ENCODE results near the gene HARBI1.

Gene HARBI1, protein sequence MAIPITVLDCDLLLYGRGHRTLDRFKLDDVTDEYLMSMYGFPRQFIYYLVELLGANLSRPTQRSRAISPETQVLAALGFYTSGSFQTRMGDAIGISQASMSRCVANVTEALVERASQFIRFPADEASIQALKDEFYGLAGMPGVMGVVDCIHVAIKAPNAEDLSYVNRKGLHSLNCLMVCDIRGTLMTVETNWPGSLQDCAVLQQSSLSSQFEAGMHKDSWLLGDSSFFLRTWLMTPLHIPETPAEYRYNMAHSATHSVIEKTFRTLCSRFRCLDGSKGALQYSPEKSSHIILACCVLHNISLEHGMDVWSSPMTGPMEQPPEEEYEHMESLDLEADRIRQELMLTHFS

DNA sequence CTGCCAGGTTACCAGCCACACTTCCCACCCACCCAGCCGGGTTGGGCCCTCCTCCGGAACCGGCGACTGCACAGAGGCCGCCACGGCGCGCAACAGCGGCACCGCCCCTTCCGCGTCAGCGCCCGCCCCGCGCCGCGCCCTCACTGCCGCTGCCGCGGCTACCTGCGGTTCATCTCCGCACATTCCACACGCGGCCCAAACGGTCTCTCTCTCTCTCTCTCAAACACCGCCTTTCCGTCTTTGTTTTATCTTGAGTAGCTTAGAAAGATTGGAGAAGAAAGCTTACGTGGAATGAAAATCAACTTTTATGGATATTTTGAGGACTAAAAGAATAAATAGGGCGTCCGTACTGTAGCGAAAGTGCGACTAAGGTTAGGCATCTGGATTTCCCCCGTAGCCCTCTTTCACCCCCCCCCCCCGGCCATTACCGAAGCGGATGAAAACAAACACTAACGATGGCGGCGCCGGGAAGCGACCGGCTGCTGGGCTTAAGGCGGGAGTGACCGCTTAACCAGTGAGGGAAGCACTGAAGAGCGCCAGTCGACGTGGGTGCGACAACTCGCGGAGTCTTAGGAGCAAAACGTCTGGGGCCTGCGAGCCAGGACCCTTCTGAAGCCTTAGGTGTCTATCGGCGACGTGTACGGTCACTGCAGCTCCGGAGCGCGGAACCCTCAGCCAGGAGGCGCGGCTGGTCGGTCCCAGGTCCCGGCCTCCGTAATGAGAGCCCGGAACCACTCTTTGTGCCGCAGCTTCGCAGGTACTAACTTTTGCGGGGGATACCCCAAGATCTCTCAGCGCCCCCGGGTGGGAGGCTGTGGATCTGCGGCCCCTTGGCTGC is at the start of gene HARBI1, which contains the start of gene ATG13:
Gene HARBI1 (minus strand): TSS at position 94 of the 838 bp plus-strand sequence. CDS start 990 bp downstream, outside the sequence.
Gene ATG13 (plus strand): TSS at position 420 of the 838 bp plus-strand sequence. CDS start 26,739 bp downstream, outside the sequence.
- DNase-seq, result peak; percentile 94

DNA sequence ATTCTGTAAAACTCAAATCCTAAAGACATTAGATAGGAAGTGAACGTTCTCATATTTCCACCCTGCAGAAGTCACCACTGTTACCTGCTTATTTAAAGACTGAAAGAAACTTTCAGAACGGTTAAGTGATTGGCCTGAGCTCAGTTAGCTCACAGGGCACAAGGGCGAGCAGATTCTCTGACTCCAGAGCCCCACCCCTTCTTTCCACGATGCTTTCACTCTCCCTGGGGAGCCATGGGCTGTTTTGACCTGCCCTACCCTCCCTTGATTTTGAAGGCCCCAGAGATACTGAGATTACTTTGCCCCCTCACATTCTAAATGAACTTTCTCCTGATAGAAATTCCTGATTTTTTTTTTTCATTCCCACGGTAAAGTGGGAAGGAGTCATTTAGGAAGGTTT is 49.5 kb upstream of the HARBI1 start:
- DNase-seq, result no peak

DNA sequence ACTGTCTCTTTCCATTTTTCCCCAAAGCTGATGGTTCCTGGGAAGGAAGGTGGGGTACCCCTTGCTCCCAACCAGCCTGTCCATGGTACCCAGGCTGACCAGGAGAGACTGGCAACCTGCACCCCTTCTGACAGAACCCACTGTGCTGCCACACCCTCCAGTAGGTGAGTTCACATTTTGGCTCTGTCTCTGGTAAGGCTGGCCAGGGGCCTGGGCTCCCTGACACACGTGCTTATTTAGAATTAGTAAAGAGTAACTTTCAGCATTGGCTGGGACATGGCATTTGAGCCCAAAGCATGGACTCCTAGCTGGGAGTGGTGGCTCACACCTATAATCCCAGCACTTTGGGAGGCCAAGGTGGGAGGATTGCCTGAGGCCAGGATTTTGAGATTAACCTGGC is 48.3 kb upstream of the HARBI1 start:
- DNase-seq, result no peak

DNA sequence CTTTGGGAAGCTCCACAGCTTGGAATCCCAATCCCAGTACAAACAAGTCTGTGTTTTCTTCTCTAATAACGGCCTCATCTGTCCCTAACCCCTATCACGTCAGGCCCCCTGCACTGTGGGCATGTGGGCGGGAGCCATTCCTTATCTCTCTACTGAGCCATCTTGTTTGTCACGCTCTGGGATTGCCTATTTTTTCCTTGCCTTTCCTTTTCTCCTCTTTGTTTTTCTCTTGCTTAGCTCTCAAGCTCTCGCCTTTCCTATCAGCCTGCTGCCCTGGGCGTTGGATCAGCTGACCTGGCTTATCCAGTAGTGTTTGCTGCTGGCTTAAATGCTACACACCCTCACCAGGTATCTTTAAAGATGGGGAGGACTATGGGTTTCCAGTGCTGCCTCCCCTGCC is 47.6 kb upstream of the HARBI1 start:
- DNase-seq, result no peak

DNA sequence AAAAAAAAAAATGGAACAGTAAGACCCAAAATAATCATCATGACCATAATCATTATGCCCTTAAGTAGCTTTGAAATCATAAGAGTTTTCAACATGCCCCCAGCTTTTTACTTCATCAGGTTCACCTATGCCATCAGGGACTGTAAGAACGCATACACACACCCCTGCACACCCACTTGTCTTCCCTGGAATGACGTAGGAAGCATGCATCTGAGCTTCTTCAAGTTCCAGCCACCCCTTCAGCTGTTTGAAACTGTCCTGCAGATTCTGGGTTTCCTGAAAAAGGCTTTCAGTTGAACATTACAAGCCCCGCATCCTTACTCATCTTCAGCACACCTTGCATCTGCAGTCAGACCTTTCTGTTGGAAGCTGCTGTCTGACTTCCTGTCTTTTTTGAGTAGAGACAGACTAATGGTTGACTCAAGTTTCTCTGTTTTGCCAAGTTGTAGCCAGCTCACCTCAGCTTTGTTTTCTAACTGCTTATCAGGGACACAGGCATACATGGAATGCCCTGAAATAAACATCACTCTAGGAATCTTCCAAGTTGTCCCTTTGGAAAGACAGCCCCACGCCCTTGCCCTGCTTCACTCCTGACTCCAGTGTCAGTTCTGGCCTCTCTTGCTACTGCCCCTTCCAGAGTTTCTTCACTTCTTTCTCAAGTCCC is 46.4 kb upstream of the HARBI1 start:
- no peak for DNase-seq

DNA sequence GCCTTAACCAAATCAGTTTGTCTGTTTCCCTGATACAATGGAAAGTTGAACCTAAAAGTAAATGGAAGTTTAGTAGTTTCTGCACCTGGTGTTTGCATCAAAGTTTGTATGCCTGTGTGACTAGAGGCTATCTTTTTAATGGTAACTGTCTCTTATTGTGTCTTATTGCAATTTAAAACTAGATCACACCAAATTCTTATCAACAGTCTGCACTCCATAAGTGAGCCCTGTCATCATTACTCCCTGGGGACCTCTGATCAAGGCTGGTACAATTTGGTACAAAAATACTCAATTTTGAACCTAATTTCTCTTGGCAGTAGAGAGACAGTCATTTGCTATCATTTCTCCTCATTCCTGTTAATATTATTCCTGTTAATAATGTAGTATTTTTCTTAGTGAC is 45.3 kb upstream of the HARBI1 start:
- no peak for DNase-seq

DNA sequence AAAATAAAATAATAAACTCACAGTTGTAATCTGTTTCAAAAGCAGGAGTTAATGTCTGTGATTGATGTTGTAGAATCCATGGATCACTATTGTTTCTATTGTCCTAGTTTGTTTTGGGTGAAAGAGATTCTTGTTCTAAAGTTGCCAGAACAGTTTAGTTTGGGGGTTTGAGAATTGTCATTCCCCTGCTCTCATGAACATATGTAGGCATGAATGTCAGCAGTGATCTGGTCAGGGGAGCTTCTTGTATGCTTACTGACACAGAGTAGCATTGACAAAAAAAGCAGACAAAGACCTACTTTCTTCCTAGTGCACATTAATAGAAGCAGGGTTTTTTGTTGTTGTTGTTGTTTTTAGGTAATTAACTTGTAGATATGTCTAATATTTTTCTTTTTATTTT is 44.8 kb upstream of the HARBI1 start:
- no peak for DNase-seq

DNA sequence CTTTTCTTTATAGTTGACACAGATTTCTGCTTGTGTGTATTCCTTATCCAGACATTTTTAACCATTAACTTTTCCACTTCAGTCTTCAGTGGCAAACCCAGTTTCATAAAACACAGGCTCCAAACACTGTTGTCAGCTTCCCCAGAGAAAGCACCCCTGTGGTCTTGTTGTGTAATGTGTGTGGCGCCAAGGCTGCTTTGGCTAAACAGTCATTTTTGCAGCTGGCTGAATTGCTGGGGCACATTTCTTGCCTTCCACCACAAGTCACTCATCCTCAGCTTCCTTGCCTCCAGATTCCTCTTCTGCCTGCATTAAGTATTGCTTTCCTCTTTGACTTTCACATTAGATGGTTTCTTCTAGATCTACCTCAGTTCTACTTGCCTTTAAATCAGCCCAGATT is 42.9 kb upstream of the HARBI1 start:
- no peak for DNase-seq

DNA sequence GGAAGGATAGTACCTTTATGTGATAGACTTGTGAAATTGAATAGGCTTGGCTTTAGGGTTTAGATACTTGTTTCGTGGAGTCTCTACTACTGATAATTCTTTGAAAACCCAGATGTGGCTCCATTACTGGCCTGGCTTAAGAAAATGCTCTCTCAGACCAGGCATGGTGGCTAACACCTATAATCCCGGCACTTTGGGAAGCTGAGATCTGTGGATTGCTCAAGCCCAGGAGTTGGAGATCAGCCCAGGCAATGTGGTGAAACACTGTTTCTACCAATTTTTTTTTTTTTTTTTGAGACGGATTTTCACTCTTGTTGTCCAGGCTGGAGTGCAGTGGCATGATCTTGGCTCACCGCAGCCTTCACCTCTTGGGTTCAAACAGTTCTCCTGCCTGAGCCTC is 41.2 kb upstream of the HARBI1 start:
- DNase-seq, result no peak

DNA sequence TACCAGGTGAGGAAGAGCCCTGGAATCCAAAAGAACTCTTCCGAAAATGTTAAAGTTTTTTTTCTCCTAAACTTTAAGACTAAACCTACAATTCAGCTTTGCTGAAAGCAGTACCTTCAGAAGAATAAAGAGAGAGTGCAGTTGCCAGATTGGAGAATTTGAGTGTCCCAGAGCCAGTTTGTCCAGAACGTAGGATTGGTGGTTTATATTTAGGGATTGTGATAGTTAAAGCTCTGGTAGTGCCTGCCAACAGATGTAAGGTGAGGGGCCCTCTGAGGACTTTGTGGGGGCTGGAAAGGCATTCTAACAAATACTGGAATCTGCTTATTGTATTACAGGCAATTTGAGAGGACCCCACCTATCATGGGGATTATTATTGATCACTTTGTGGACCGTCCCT is 40.2 kb upstream of the HARBI1 start:
- DNase-seq, result no peak

DNA sequence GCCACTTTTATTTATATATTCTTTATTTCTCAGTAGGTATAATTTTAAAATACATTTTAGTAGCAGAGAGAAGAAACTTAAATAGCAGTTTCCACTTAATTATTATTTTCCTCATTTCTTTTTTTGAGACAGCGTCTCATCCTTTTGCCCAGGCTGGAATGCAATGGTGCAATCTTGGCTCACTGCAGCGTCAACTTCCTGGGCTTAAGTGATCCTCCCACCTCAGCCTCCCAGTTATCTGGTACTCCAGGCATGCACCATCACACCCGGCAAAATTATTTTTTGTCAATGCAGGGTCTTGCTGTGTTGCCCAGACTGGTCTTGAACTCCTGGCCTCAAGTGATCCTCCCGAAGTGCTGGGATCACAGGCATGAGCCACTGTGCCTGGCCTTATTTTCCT is 38.6 kb upstream of the HARBI1 start:
- DNase-seq, result no peak

DNA sequence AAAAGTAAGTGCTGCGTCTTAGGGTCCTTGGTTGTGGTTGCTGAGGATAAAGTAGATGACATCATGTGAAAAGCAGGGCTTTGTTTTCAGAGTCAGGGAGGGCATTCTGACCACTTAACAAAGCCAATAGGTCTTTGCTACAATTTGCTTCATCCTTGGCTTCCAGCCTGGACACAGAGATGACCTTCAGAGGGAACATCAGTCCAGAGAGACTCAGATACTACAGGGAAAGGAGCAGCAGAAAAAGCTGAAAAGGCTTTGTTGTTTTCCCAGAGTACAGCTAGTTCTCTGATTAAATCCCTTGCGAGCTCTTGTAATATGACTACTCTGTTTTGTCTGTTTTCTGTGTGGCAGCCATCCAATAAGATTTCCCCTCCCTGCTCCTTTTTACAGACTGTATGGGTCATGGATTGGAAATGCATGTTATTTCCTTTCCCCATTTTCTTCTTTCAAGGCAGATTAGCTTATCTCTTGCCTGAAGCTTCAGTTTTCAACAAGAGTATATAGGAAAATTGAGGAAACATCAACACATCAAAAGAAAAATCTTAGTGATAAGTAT is 32.2 kb upstream of the HARBI1 start:
- DNase-seq, result no peak

DNA sequence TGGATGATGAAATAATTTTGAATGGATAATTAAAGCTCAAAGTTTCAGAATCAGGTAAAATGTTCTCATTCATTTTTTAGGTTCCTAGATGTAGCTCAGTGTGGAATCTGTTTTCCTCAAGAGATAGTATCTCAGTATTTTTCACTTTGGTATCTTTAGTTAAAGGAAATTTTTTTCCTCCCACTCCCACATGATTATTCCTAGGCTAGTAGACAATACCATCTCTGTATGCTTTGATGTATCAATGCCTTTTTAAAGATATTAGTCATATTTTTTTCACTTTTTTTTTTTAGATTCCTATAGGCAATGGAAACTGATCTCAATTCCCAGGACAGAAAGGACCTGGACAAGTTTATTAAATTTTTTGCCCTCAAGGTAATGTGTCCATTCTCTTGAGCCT is 27.0 kb upstream of the HARBI1 start:
- no peak for DNase-seq

DNA sequence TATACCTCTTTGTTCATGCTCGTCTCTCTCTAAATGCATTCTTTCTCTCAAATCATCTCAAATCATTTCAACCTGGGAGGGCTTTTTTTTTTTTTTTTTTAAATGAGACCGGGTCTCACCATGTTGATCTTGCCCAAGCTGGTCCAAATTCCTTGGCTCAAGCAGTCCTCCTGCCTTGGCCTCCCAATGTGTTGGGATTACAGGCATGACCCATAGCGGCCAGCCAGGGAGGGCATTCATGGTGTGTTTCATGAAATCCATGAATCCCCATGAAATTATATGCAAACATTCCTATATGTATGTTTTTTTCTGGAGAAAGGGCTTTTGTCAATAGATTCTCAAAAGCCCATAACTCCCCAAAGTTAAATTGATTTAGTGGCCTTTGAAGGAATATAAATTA is 26.5 kb upstream of the HARBI1 start:
- no peak for DNase-seq

DNA sequence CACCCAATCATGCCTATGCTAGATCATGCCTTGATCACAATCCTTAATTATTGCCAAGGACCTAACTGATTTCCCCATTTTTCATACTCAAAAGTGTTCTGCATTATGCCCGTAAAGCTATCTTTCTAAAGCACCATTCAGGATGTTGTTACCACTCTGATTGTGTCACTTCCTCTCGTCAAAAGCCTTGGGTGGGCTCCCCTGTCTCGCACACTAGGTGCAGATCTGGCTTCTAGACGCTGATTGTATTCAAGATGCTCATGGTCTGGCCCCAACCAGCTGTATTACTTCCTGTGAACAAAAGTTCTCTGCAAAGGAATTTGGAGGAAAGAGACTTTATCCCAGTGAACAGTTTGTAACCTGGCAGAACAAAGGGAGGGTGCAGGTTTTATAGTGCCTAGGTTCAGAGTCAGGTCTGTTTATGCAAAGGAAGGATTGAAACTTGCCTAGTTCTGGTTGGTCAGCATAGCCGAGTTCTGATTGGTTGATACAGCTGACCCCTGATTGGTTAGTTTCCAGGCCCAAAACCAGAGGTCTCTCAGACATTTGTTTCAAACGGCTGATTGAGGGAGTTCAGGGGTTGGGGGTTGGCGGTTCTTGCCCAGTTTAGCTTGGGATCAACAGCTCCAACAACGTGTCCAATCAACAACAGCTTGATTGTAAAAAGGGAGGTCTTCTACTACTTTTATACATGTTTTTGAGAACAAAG is 25.8 kb upstream of the HARBI1 start:
- DNase-seq, result no peak

DNA sequence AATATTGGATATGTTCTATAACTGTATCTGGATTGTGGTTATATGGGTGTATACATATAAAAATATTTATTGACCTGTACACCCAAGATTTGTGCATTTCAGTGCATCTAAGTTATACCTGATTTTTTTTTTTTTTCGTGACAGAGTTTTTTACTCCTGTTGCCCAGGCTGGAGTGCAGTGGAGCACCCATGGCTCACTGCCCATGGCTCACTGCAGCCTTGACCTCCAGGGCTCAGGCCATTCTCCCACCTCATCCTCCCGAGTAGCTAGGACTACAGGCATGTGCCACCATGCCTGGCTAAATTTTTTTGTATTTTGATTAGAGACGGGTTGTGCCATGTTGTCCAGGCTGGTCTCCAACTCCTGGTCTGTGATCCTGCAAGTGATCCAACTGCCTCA is 24.6 kb upstream of the HARBI1 start:
- no peak for DNase-seq

DNA sequence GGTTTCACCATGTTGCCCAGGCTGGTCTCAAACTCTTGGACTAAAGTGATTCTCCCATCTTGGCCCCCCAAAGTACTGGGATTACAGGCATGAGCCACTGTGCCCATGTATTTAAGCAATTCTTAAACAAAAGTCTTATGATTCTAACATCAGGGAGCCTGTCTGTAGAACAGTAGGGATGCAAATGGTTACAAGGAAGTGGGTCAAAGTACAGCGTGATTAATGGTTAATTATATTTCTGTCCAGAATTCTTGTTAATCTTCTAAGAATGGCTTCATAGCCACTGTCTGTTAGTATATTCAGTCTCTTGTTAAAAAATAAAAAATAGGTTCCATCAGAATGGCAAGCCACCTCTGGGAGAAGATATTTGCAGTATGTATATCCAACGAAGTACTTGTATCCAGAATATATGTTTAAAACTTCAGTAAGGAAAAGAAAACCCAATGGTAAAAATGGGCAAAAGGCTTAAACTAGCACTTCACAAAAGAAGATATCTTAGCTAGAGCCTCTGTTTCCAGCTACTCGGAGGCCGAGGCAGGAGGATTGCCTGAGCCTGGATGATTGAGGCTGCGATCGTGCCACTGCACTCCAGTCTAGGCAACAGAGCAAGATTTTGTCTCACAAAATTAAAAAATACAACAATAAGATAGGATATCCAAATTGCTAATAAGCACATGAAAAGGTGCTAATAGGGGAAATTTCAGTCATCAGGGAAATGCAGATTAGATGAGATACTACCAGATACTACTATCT is 23.2 kb upstream of the HARBI1 start:
- DNase-seq, result no peak

DNA sequence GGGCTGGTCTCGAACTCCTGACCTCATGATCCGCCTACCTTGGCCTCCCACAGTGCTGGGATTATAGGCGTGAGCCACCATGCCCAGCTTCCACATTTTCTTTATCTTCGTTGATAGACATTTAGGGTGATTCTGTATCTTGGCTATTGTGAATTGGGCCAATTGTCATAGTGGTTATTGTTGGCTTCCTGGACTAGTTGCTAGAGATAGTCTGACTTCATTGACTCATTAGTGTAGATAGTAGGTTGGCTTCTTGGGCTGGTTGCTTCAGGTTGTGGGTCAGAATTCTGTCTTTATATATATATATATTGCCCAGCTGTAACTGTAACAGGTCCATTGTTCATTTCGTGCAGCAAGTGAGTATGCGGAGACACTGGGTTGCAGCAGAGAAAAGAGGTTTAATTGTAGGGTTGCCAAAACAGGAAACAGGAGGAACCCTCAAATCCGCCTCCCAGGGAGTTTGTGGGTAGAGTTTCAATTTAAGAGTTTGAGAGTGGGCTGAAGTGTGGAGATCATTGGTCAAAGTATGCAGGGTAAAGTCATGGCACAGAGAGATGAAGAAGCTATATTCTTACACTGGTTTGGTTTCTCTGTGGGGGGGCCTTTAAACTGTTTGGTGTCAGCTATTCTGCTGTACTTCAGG is 22.3 kb upstream of the HARBI1 start:
- no peak for DNase-seq

DNA sequence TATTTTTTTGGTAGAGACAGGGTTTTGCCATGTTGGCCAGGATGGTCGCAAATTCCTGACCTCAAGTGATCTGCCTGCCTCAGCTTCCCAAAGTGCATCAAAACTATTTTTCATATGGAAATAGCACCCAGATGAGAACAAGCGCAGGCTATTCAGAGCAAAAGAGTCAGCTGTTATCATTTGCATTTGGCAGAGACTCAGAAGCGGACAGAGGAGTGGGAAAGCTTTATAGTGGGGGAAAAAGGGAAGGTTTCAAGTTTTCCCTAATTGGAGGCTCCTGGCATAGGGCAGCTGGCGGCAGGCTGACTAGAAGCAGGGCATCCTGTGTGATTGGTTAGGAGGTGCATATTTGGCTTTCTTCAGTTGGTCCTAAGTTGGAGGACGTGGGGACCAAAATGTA is 20.5 kb upstream of the HARBI1 start:
- DNase-seq, result no peak

DNA sequence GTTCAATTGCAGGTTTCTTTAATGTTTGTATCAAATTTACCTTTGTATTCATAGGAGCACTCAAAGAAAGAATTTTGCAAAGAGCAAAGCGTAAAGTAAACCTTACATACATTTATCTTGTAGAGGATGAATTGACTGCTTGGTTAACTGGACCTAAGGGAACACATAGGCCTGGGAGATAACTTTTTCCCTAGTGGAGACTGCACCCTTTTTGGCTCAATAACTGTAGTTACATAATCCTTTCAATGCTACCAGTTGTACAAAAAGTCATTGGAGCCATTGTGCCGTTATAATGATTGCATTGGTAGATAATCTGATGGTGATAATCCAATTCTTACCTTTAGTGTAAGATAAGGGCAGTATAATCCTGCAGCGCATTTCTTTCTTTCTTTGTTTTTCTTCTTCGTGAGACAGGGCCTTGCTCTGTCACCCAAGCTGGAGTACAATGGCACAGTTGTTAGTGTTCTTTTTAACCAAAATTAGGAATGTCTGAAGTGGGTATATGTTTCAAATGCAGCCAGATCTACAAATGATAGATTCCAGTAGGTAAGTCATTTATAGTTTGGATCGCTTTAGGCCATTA is 18.6 kb upstream of the HARBI1 start:
- no peak for DNase-seq

Data from CD4-positive, alpha-beta T cell treated with Interleukin-21 for 1 hour (primary cell).